Stomach (tissue), 9 donors: ENCODE measurements around the gene MXD4. TPM values are rescaled to one million over a fixed set of nuclear protein-coding genes. Genes with fewer than 3 reads are reported as not detected.
"Not testable (repeated sequence)": the region's sequence is repeated elsewhere in the genome, so short reads cannot be mapped to it uniquely, and the experiment has no call there.

Source experiments
- DNase-seq, 2 donors: peaks; one replicate each; pipeline versions ENCODE4 v3.0.0 to v3.0.0-alpha.2; 2013 to 2019
- H3K27ac ChIP-seq, 5 donors: fragments of 200-600 bp in 4 of 5; sonication (generic) in 4 of 5; one replicate each; pipeline ENCODE4 v1.5.1; 2013 to 2019; ENCODE audit warnings: mild to moderate bottlenecking in 1 of 5, moderate library complexity in 1 of 5
- H3K27me3 ChIP-seq, 3 donors: fragments of 200-600 bp; sonication (generic); one replicate each; pipeline ENCODE4 v1.5.1; 2017 to 2019; ENCODE audit warnings: mixed run types in 1 of 3
- H3K36me3 ChIP-seq, 4 donors: fragments of 200-600 bp; sonication (generic); 1 replicate in 3 of 4; 2 replicates in 1 of 4; pipeline ENCODE4 v1.5.1; 2016 to 2019
- H3K4me1 ChIP-seq, 4 donors: fragments of 200-600 bp; sonication (generic); one replicate each; pipeline ENCODE4 v1.5.1; 2016 to 2019
- H3K4me3 ChIP-seq, 4 donors: fragments of 200-600 bp; sonication (generic) in 3 of 4; one replicate each; pipeline ENCODE4 v1.5.1; 2016 to 2019; ENCODE audit warnings: mild to moderate bottlenecking in 1 of 4
- H3K9me3 ChIP-seq, 4 donors: fragments of 200-600 bp; sonication (generic); one replicate each; pipeline ENCODE4 v1.5.1; 2016 to 2019
- EP300 ChIP-seq: sonication (generic); formaldehyde crosslinking; IDR thresholded peaks from one replicate; pipeline ENCODE4 v1.6.1; 2017; ENCODE audit warnings: antibody characterized with exemption
- POLR2A ChIP-seq, 4 donors: fragments of 450-650 bp; IDR thresholded peaks; one replicate each; pipeline ENCODE4 v1.6.1; 2016; ENCODE audit warnings: antibody characterized with exemption in 4 of 4, control low read depth in 2 of 4, mild to moderate bottlenecking in 1 of 4, moderate library complexity in 1 of 4
- POLR2AphosphoS5 ChIP-seq, 3 donors: sonication (generic); formaldehyde crosslinking; IDR thresholded peaks; one replicate each; pipeline ENCODE4 v1.6.1; 2016; ENCODE audit warnings: antibody characterized with exemption in 3 of 3
- WGBS, 5 donors: extraction: QIAGEN DNeasy Blood & Tissue Kit in 3 of 5; methylation state at CpG; one replicate each; pipeline versions ENCODE4 v1.1.5 to v1.1.7; 2013 to 2018; 5-methylcytosine and 5-hydroxymethylcytosine counted together
- intact Hi-C: fragments of 100-400 bp; cut with DNase I; formaldehyde crosslinking; loops from one replicate; pipeline ENCODE4 v1.15.1; 2023; ENCODE audit warnings: low total_unique reads
- polyA plus RNA-seq, 3 donors: library from polyadenylated mRNA; stranded (reverse); fragments of 200-250 nt; gene quantifications; one replicate each; pipeline ENCODE4 v1.2.3, GENCODE V29; 2013
- total RNA-seq, 5 donors: library from RNA; depleted of rRNA; stranded (reverse); fragments of >200 nt; gene quantifications; one replicate each; pipeline versions ENCODE4 v1.1.0 to v1.2.3, GENCODE V29; 2014 to 2016
- TF ChIP-seq, protein P1 (sequence below), 7 experiments: fragments of 450-650 bp in 4 of 7; fragments of 200-600 bp in 3 of 7; sonication (generic) in 3 of 7; IDR thresholded peaks; one replicate each; pipeline ENCODE4 v1.5.1; 2016 to 2019; ENCODE audit warnings: antibody characterized with exemption in 7 of 7, control low read depth in 2 of 7, mild to moderate bottlenecking in 1 of 7
- donor health status: healthy with polysubstance abuse.
- donor health status: Bipolar disorder and iron deficiency.
- donor health status: healthy.

Gene MXD4
- total and polyA plus RNA-seq, 8 donors, result 19.1 to 114 (median 46.8) TPM

DNA sequence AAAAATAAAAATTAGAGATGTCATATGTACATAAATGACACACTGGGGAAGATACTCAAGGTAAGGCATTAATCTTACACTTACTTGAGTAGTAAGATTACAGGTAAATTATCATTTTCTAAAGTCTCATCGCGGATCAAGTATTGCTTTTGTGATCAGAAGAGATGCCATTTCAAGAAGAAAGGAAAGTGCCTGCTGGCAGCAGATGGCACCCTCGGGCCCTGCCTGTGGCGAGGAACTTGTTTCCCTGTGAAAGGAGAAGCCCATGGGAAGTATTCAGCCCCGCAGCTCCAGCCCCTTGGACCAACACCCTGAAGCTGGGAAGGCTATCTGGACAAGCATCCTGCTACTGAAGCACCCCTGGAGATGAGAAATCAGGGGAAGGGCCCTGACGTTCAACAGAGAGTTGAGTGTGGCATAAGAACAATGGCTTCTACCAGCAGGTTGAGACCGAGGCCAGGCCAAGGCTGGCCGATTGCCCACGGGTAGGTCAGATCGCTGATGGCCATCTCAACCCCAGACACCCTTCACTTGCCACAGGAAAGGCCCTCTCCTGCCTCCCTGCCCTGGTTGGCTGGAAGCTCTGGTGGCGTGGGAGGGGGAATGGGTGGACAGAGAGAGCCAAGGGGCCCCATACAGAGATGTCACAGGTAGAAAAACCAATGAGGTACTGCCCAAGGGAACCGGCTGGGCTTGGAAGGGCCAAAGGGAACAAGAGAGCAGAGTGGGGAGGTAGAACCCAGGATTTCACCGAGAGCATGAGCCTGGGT lies 18.8 kb upstream of the MXD4 start:
- no peaks in the 10 kb centered on the region for H3K27me3 ChIP-seq
- H3K27ac ChIP-seq, result peak overlapping the region in 3 of 5 donors; percentile 3 to 51 (median 10)
- TF ChIP-seq POLR2A (IDR thresholded peaks at IDR 0.05), result no peak
- TF ChIP-seq POLR2AphosphoS5 (IDR thresholded peaks at IDR 0.05), result no peak
- TF ChIP-seq EP300, result no peak
- TF ChIP-seq, protein P1, sequence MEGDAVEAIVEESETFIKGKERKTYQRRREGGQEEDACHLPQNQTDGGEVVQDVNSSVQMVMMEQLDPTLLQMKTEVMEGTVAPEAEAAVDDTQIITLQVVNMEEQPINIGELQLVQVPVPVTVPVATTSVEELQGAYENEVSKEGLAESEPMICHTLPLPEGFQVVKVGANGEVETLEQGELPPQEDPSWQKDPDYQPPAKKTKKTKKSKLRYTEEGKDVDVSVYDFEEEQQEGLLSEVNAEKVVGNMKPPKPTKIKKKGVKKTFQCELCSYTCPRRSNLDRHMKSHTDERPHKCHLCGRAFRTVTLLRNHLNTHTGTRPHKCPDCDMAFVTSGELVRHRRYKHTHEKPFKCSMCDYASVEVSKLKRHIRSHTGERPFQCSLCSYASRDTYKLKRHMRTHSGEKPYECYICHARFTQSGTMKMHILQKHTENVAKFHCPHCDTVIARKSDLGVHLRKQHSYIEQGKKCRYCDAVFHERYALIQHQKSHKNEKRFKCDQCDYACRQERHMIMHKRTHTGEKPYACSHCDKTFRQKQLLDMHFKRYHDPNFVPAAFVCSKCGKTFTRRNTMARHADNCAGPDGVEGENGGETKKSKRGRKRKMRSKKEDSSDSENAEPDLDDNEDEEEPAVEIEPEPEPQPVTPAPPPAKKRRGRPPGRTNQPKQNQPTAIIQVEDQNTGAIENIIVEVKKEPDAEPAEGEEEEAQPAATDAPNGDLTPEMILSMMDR (IDR thresholded peaks at IDR 0.05), result peak in 2 of 7 experiments; percentile 19 to 39
- no peaks in the 10 kb centered on the region for H3K4me1 ChIP-seq
- intact Hi-C loops, result no loop called here
- no peaks in the 10 kb centered on the region for H3K9me3 ChIP-seq
- DNase-seq, result peak in 1 of 2 donors; percentile 65
- H3K4me3 ChIP-seq, result no peak overlapping the region
- H3K36me3 ChIP-seq, result no peaks in the 10 kb centered on the region
- 50 to 70% (median 63%) methylated on average over 13 of the region's 13 CpGs for WGBS, 5 donors

DNA sequence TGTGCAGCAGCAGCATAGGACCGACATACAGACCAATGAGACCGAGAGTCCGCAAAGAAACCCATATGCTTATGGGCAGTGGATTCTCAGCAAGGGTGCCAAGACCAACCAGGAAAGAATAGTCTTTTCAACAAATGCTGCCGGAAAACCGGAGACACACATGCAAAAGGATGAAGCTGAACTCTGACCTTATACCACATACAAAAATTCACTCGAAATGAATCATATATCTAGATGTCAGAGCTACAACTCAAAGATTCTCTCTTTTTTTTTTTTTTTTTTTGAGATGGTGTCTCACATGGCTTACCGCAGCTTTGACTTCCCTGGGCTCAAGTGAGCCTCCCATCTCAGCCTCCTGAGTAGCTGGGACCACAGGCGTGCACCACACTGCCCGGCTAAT lies 16.0 kb upstream of the MXD4 start:
- Histone ChIP-seq H3K9me3 (no peaks in the 10 kb centered on the region), H3K27me3 (no peaks in the 10 kb centered on the region), H3K36me3 (peaks cover 0 to 9% (median 0%) of the 10 kb centered on the region in 4 donors), H3K27ac (no peak overlapping the region), H3K4me3 (no peak overlapping the region), H3K4me1 (no peaks in the 10 kb centered on the region)
- TF ChIP-seq EP300, result no peak
- no peak for TF ChIP-seq POLR2A (IDR thresholded peaks at IDR 0.05)
- no peak for TF ChIP-seq POLR2AphosphoS5 (IDR thresholded peaks at IDR 0.05)
- TF ChIP-seq, protein P1 (IDR thresholded peaks at IDR 0.05), result no peak
- WGBS, 5 donors, result 87 to 97% (median 96%) methylated on average over 9 of the region's 9 CpGs
- intact Hi-C loops, result no loop called here
- DNase-seq, result no peak

DNA sequence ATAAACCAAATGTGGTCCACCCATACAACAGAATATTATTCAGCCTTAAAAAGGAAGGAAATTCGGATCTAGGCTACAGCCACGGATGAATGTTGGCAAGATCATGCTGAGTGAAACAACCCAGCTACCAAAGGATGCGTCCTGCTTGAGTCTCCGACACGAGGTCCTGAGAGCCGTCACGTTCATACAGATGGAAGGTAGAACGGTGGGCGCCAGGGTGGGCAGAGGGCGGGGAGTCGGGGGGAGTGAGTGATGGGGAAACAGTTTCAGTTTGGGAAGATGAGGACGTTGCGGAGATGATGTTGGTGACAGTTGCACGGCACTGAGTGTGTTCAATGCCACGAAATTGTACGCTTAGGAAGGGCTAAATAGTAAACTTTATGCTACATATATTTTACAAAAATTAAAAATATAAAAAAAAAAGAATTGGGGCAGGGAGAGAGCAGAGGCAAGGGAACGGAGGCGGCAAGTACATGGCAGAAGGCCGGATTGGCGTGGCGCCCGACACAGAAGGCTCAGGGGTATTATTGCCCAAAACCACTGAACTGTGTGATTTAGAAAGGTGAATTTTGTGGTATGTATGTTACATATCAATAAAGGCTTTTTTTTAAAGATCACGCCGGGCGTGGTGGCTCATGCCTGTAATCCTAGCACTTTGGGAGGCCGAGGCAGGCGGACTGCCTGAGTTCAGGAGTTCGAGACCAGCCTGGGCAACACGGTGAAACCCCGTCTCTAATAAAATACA lies 14.8 kb upstream of the MXD4 start:
- Histone ChIP-seq H3K27me3 (no peaks in the 10 kb centered on the region), H3K9me3 (no peaks in the 10 kb centered on the region), H3K27ac (no peak overlapping the region), H3K36me3 (peaks cover 0 to 21% (median 4%) of the 10 kb centered on the region in 4 donors), H3K4me1 (no peaks in the 10 kb centered on the region), H3K4me3 (no peak overlapping the region)
- intact Hi-C loops, result no loop called here
- DNase-seq, result no peak
- 92 to 96% (median 95%) methylated on average over 30 of the region's 30 CpGs for WGBS, 5 donors
- TF ChIP-seq, protein P1 (IDR thresholded peaks at IDR 0.05), result no peak
- TF ChIP-seq POLR2A (IDR thresholded peaks at IDR 0.05), result no peak
- no peak for TF ChIP-seq EP300
- no peak for TF ChIP-seq POLR2AphosphoS5 (IDR thresholded peaks at IDR 0.05)

DNA sequence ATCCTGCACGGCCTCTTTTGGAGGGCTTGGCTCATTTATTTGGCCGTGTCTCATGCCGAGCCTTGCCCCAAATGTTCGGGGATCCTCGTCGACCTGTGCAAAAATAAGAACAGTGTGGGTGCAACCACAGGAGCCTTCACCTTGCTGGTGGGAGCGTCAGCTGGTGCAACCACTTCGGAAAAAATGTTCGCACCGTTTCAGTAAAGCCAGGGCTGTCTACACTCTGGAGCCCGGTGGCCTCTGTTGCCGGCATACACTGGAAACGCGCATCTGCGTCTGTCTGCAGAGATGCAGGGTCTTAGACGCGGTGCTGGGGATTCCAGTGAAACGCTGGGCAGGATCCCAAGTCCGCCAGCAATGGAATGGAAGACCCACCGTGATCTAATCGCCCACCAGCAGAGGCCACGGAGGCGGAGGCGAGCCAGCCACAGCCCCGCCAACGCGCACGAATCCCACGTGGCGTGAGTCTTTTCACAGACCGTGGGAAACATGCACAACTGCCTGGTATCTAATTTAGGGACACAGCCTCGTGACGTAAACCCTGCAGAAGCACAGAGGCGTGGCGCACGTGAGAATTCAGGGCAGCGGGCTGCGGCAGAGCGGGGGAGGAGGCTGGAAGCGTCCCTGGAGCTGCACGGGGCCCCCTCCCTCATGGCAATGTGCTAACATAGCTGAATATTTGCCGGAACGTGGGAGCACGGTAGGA lies 13.8 kb upstream of the MXD4 start:
- no peak for TF ChIP-seq POLR2AphosphoS5 (IDR thresholded peaks at IDR 0.05)
- TF ChIP-seq POLR2A (IDR thresholded peaks at IDR 0.05), result no peak
- TF ChIP-seq, protein P1 (IDR thresholded peaks at IDR 0.05), result no peak
- TF ChIP-seq EP300, result no peak
- WGBS, 5 donors, result 92 to 95% (median 94%) methylated on average over 44 of the region's 44 CpGs
- H3K27me3 ChIP-seq, result no peaks in the 10 kb centered on the region
- H3K36me3 ChIP-seq, result peaks cover 0 to 28% (median 10%) of the 10 kb centered on the region in 4 donors
- H3K4me3 ChIP-seq, result no peak overlapping the region
- intact Hi-C loops, result no loop called here
- no peaks in the 10 kb centered on the region for H3K4me1 ChIP-seq
- H3K27ac ChIP-seq, result no peak overlapping the region
- no peak for DNase-seq
- H3K9me3 ChIP-seq, result no peaks in the 10 kb centered on the region

DNA sequence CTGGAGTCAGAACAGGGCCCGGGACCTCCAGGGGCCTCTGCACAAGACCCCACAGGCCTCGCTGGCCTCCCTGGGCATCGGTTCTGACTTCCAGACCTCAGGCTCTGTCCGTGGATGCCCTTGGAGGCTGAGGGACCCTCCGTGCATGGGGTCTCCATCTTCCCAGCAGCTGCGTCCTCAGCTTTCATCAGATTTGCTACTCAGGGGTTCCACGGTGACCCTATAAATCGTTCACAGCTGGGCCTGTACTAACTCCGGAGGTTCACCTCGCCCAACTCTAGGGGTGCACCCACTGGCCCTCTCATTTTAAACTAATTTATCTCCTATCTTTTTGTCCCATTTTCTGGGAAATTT lies 13.1 kb upstream of the MXD4 start:
- H3K27me3 ChIP-seq, H3K27ac ChIP-seq, H3K9me3 ChIP-seq, DNase-seq, H3K4me3 ChIP-seq, intact Hi-C loops, H3K4me1 ChIP-seq: not testable (repeated sequence)
- peaks cover 0 to 35% (median 15%) of the 10 kb centered on the region in 4 donors for H3K36me3 ChIP-seq
- WGBS, 5 donors, result 88 to 94% (median 94%) methylated on average over 8 to 10 of the region's 10 CpGs
